ENCODE measurements around the gene TH.

DNA sequence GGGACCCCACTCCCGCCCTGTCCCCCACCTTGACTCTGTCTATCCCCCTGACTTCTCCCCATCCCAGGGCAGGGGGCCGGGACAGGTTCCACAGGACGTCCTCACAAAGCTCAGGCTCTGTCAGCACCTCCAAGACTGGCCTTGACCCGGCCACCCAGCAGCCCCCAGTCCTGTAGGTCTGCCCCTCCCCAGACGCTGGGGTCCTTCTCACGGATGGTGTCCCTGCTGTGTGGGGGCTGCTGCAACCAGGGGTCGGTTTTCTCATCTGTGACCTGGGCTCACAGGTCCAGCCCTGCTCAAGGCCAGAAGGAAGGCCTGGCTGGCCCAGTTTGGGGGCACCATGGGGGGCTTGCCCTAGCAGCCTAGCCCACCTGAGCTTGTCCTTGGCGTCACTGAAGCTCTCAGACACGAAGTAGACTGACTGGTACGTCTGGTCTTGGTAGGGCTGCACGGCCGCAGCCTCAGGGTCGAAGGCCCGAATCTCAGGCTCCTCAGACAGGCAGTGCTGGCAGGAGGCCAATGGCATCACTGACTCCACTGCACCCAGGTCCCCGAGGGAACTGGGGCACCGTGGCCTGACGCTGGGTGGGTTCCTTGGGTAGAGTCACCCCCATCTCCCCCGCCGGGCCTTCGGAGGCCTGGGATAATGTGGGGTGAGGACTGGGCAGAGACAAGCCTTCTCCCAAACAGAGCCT lies 6.6 kb downstream of the TH start:
- TF ChIP-seq POLR2A (IDR thresholded peaks at IDR 0.05; ENCODE audit: low read depth, low read length): no peak
- TF ChIP-seq, protein P1, sequence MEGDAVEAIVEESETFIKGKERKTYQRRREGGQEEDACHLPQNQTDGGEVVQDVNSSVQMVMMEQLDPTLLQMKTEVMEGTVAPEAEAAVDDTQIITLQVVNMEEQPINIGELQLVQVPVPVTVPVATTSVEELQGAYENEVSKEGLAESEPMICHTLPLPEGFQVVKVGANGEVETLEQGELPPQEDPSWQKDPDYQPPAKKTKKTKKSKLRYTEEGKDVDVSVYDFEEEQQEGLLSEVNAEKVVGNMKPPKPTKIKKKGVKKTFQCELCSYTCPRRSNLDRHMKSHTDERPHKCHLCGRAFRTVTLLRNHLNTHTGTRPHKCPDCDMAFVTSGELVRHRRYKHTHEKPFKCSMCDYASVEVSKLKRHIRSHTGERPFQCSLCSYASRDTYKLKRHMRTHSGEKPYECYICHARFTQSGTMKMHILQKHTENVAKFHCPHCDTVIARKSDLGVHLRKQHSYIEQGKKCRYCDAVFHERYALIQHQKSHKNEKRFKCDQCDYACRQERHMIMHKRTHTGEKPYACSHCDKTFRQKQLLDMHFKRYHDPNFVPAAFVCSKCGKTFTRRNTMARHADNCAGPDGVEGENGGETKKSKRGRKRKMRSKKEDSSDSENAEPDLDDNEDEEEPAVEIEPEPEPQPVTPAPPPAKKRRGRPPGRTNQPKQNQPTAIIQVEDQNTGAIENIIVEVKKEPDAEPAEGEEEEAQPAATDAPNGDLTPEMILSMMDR (conservative IDR thresholded peaks at IDR 0.05; ENCODE audit: low read depth, low read length): no peak
- TF ChIP-seq RAD21 (IDR thresholded peaks at IDR 0.05; ENCODE audit: low read length): no peak
